Femur (tissue), 1 donor: ENCODE data around the gene ABCA5.

Source experiments
- DNase-seq: peaks from one replicate; pipeline ENCODE4 v3.0.0-alpha.2; 2017

Gene ABCA5, protein sequence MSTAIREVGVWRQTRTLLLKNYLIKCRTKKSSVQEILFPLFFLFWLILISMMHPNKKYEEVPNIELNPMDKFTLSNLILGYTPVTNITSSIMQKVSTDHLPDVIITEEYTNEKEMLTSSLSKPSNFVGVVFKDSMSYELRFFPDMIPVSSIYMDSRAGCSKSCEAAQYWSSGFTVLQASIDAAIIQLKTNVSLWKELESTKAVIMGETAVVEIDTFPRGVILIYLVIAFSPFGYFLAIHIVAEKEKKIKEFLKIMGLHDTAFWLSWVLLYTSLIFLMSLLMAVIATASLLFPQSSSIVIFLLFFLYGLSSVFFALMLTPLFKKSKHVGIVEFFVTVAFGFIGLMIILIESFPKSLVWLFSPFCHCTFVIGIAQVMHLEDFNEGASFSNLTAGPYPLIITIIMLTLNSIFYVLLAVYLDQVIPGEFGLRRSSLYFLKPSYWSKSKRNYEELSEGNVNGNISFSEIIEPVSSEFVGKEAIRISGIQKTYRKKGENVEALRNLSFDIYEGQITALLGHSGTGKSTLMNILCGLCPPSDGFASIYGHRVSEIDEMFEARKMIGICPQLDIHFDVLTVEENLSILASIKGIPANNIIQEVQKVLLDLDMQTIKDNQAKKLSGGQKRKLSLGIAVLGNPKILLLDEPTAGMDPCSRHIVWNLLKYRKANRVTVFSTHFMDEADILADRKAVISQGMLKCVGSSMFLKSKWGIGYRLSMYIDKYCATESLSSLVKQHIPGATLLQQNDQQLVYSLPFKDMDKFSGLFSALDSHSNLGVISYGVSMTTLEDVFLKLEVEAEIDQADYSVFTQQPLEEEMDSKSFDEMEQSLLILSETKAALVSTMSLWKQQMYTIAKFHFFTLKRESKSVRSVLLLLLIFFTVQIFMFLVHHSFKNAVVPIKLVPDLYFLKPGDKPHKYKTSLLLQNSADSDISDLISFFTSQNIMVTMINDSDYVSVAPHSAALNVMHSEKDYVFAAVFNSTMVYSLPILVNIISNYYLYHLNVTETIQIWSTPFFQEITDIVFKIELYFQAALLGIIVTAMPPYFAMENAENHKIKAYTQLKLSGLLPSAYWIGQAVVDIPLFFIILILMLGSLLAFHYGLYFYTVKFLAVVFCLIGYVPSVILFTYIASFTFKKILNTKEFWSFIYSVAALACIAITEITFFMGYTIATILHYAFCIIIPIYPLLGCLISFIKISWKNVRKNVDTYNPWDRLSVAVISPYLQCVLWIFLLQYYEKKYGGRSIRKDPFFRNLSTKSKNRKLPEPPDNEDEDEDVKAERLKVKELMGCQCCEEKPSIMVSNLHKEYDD (N-terminal part only)

DNA sequence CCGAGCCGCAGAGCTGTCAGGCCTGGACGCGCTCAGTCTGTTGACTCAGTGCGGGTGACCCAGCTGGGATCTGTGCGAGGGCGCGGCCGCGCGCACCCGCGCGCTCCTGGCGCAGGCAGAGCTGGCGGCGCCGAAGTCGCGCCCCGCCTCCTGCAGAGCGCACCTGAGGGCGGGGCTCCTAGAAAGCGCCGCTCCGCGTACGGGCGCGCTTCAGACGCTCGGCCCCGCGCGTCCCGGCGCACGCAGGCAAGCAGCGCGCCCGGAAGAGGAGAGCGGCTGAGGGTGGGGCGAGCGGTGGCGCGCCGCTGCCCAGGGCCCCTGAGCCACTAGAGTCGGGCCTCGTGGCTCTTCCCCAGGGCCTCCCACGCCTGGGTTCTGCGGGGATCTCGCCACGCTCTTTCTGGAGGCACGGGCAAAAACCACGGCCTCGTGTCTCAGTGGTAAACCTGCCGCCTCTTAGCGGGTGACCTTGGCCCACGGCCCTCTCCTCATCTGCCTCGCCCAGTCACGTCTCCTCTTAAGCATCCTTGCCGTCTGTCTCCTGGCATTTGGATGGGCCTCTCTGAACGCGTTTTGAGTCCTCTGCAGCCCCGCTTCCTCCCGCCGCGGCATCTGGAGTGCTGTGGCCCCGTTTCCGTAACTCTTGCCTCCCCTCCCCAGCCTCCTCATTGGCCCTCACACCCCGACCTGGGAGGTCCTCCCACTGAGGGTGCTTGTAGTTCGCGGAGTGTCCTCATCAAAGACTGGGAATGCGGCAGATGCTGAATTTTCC lies at the start of gene ABCA5:
ABCA5 (minus strand) TSS at position 74 of the 772 bp plus-strand sequence. CDS start 12,718 bp downstream, outside the sequence.
- DNase-seq, result peak; percentile 89

DNA sequence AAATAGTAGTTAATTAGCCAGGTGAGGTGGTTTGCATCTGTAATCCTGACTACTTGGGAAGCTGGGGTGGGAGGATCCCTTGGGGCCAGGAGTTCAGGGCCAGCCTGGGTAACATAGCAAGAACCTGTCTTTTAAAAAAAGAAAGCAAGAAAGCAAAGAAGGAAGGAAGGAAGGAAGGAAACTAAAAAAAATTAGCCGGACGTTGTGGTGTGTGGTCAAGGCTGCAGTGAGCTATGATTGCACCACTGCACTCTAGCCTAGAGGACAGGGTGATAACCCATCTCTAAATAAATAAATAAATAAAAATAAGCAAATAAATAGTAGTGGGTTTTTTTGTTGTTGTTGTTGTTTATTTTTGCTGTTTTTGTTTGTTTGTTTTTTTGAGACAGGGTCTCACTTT lies 48.3 kb upstream of the ABCA5 start:
- DNase-seq, result no peak

DNA sequence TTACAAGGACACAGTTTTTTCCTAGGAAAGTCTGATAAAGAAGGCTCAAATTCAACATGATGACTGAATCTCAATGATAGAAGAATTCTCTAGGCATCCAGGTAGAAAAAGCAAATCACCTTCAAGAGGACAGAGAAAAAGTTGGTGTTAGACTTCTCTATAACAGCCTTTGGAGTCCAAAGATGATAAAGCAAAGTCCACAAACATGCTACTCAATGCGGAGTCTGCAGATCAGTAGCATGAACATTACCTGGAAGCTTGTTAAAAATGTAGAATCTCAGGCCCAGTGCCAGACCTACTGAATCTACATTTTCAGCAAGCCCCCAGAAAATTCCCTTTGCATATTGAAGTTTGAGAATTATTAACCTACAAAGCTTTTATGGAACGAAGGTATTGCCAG lies 46.1 kb upstream of the ABCA5 start:
- no peak for DNase-seq

DNA sequence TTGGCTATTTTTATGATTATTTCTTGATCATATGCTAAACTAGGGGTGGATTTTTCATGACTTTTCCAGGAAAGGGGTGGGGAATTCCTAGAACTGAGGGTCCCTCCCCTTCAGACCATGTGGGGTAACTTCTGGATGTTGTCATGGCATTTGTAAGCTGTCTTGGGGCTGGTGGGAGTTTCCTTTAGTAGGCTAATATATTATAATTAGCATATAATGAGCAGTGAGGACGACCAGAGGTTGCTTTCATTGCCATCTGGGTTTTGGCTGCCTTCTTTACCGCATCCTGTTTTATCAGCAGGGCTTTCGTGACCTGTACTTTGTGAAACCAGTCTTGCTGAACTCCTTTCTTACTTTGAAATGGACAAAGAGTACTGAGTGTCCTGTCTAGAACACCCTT lies 40.4 kb upstream of the ABCA5 start:
- DNase-seq, result no peak

DNA sequence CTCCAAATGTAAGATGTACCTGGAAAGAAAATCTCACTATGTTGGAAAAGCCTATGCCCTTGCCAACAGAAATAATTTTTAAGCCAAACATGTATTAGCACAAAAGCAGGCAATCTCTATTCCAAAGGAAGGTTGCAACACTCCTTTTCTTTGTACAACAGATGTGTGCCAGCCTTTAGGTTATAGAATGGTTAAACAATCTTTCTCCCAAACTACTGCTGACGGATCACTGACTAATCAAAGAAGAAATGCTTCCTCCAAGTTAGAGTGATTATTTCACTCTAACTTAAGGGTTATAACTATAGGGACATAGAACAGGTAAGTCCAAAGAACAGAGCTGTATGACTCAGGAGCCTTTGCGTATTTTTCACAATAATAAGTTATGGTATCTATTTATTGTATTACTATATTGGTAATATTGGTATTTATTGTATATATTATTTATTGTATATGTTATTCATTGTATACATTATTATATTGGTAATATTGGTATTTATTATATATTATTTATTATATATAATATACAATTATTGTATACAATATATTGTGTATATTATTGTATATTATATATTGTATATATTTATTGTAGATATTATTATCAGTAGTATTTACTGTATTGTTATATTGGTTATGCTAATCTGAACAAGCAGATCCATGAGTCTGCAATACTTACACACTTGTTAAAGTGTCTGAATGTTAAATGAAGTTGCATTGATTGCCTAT lies 36.7 kb upstream of the ABCA5 start:
- no peak for DNase-seq

DNA sequence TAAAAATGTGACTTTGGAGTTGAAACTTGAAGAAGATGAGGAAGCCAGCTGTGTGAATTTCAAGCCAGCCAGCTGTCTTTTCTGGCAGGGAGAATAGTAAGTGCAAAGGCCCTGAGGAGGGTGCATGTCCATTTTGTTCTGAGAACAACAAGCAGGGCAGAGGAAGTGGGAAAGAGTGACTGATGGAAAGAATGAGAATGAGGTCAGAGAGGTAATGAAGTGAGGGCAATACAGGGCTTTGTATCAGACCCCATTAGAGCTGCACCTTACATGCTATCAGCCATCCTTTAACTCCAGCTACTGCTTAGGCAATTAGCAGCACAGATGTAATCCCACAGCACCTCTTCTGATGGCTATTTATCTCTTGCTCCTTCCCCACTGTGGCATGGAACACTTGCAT lies 34.2 kb upstream of the ABCA5 start:
- no peak for DNase-seq

DNA sequence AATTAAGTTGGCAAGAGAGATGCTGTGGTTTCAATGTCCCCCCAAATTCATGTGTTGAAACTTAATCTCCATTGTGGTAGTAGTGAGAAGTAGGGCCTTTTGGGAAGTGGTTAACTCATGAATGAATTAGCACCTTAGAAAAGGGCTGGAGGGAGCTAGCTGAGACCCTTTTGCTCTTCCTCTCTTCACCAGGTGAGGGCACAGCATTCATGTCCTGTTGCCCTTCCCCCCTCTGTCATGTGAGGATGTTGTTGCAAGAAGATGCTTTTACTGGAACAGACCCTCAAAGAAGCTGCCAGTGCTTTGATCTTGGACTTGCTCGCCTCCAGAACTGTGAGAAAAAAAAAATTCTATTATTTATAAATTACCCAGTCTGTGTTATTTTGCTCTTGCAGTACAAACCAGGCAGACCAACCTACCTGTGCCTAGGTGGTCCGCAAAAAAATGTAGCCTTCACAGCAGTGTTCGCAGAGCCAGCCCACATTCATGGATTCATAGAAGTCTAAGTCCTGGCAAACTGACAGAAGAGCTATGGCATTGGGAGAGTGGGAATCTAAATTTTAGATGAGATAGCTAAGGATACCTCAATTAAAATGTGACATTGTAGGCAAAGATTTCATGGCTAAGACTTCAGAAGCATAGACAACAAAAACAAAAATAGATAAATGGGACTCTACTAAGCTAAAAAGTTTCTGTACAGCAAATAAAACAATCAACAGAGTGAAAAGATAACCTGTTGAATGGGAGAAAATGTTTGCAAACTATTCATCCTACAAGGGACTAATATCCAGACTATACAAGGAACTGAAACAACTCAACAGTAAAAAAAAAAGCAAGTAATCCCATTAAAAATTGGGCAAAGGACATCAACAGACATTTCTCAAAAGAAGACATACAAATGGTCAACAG lies 32.0 kb upstream of the ABCA5 start:
- no peak for DNase-seq

DNA sequence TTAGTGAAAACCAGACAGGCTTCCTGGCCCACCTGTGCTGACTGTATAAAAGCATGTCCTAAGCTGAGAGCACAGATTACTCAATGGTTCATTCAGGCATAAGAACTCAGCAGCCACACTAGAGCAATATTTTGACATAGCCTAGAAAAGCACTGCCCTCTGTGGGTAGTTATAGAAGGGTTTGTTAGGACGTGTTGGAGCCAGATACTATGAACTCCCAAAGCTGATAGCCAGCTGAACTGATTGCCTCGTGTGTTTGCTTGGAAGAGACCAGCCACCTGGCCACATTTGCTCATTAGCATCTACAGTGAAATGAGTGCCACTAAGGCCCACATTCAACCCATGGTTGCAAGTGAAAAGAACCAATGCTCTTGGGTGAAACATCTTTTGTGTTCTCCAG lies 30.8 kb upstream of the ABCA5 start:
- no peak for DNase-seq

DNA sequence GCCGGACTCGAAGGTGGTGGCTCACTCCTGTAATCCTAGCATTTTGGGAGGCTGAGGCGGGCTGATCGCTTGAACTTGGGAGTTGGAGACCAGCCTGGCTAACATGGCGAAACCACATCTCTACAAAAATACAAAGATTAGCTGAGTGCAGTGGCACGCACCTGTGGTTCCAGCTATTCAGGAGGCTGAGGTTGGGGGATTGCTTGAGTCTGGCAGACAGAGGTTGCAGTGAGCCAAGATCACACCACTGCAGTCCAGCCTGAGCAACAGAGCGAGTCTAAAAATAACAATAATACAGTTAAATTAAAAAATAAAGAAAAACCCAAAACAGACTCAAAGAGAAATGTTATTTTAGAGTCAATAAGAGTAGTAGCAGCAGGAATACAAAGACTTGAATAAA lies 29.7 kb upstream of the ABCA5 start:
- no peak for DNase-seq

DNA sequence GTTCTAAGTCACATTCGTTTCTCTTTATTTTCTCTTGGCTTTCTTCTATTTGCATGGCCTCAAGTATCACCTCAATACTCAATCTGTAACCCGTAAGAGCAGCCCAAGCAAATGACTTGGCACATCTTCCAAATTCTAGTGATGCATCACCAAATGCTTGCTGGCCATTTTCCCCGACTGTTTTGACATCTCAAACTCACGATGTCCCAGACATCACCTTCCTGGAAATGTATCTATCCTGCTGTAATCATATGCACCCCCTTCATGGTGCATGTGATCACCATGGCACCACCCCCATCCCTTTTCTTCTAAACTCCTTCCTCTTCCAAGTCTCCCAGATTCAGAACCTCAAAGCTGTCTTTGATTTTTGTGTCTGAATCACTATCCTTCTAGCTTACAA lies 24.0 kb upstream of the ABCA5 start:
- DNase-seq, result no peak

DNA sequence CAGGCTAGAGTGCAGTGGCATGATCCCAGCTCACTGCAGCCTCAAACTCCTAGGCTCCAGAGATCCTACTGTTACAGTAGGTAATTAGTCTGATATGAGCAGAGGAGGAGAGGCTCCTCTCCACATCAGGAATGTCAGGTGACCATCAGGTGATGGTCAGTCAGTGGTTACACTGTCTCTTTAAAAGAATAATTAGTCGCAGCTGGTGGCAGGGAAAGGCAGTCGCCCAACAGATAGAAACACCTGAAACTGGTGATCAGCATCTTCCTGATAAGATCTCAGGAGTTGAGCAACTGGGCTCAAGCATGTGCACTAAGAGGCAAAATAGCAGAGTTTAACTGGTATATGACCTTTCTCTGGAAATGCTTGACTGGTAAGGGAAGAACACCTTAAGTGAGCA lies 21.5 kb upstream of the ABCA5 start:
- no peak for DNase-seq

DNA sequence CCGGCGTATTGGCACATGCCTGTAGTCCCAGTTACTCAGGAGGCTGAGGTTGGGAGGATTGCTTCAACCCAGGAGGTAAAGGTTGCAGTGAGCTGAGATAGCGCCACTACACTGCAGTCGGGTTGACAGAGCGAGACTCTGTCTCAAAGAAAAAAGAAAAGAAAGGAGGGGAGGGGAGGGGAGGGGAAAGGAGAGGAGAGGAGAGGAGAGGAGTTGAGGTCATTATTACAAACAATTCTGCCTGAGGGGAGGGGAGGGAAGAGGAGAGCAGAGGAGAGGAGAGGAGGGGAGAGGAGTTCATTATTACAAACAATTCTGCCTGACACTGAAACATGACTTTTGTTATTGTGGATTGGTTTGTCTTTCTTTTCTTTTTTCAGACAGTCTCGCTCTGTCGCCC lies 19.8 kb upstream of the ABCA5 start:
- DNase-seq, result no peak

DNA sequence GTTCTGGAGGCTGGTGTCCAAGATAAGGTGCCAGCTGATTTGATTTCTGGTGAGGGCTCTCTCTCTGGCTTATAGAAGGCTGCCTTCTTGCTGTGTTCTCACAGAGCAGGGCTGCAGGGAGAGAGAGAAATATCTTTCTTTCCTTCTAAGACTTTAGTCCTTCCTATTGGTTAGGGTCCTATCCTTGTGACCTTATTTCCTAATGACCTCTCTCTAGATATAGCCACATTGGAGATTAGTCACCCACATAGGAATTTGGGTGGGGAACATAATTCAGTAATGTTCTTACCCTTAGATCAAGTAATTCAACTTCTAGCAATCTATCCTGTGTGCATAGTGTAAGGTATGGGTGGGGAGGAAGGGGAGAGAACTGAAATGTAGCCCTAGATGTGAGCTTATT lies 18.0 kb upstream of the ABCA5 start:
- DNase-seq, result no peak

DNA sequence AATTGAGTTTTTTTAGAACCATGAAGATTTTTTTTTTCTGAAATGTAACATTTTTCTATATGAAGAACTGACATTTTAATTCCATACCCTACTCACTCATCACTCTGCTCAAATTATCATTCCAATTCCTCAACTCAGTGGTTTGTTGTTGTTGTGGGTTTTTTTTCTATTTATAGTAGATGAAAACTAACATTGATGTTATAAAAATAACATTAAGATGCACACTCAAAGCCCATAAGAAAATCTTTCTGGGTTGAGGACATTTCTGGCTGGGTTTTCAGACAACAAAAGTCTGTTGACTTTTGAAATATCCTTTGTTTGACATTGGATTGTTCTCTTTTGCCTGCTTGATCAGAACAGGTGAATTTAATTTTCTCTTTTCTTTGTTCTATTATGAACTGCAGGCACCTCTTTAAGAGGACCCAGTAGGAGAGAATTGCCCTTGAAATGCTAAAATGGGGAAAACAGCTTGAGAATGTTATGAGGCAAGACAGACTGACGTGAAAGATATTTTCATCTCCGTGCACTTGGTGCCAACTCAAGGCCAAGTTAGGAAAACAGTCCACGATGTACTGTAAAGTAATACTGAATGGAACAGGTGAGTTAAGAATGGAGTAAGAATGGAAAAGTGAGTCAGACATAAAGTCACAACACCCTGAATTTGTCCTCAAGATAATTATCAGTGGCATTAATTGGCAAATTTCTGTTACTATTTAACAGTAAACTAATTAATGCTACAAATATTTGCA lies 16.1 kb upstream of the ABCA5 start:
- no peak for DNase-seq

DNA sequence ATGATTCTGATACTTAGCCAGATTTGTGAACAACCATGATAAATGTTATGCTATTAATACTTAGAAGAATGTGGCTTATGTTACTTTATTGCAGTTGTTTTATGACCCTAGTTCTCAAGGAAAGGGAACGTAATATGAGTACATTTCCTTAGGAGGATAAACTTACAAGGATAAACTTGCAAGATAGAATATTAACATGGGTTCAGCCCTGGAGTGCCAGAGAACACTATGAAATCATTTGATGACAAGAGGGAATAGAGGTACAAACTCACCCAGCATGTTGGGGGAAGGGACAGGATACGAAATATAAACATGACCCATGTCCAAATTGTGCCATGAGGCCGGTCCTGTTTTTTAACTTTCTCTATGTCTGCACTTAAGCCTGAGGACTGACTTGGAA lies 13.0 kb upstream of the ABCA5 start:
- DNase-seq, result no peak

DNA sequence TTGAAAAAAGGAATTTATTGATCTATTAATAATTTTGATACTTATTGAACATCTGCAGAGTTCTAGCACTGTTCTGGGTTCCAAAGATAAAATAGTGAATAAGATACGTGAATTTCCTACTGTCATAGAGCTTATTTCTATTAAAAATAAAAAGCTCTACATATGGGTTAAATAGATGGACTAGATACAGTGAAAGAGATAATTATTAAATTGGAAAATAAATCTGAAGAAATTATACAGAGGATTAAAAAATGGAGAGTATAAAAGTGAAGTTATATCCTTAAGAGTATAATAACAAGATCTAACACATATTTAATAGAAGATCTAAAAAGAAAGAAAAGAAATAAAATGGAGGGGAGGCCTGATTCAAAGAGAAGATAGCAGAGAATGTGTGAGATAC lies 10.1 kb upstream of the ABCA5 start:
- DNase-seq, result no peak

DNA sequence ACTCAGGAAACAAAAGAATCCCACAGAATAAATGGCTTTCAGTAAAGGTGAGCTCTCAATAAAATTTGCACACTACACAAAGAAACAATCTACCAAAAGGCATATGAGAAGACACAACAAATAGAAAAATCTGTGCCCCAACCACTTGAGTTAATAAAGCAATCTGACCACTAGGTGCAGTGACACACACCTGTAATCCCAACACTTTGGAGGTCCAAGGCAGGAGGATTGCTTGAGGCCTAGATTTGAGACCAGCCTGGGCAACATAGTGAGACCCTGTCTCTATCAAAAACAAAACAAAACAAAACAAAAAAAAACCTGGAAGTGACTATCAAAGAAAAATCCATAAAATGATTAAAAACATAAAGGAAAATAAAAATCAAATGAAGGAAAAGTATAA lies 9.6 kb upstream of the ABCA5 start:
- no peak for DNase-seq

DNA sequence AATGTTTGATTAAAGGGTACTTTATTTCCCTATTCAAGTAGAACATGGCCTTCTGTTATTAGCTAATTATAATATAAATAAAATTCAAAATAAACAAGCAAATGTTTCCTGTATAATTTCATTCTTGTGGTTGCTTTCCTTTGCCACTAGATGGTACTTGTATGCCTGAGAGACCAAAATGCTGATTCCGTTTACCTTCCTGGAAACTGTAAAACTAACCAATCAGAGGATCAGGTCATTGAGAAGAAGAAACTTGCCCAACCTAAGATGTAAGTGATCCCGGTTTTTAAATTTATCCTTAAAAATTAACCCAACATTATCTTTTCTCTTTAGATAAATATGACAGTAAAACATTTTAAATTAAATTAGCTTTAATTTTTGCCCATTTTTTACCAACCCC lies 8.1 kb upstream of the ABCA5 start:
- no peak for DNase-seq

DNA sequence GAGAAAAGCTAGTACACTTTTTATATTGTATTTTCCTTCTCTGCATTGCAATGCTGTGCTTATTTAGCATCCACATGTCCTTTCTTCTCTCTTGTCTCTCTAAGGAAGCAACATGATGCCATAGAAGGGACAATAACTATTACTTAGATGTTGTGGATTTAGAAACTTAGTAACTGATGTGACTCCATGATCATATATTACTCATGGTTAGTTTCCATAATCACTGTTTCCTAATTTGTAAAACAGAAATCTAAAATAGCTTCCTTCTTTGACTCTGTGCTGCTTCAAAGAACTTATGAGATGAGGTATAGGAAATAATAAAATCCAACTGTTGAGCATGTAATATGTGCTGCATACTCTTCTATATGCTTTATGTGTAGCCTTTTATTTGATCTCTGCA lies 6.6 kb upstream of the ABCA5 start:
- no peak for DNase-seq

DNA sequence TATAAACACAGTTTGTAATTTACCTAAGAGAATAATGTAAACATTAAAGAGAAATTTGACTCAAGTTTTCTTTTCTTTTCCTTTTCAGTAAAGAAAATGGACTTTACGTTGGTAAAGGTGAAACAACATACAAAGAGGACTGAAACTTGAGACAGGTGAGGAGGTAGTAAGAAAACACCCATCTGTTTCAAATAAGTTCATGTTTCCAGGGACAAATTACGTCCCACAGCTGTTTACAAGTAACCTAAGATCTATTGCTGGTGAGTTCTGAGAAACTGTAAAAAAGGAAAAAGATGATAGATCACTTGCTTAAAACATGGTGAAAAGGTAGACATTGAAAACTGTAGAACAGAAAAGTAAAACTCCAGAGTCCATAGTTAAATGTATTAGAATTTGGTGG lies 4.8 kb upstream of the ABCA5 start:
- DNase-seq, result no peak
